ENCODE results near the gene GBP6.

DNA sequence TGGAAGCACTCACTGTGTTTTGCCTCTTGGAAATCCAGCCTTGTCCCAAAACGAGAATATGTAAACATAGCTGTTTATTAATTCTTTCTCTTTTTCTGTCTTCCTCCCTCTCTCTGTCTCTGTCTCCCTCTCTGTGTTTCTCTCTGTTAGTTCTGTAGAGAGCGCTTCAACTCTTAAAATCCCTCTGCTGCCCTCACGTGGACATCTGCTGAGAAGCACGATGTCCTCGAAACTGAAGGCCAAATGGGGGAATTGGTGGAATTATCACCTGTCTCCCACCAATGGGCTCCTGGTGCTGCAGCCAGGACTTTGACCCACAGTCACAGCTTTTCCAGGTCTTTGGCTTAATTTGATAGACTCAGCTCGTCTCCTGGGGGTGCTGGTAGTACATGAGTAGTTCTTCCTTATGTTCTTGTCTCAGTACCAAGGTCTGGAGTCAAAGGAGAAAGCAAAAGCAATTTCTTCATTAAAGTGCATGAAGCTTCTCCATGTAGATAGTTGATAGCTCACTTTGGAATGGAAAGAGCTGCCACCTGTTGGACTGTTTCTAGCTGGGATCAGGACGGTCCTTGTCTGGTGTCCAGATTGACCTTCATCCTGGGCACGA is 5.5 kb upstream of the GBP6 start:
- TF ChIP-seq, protein P1, sequence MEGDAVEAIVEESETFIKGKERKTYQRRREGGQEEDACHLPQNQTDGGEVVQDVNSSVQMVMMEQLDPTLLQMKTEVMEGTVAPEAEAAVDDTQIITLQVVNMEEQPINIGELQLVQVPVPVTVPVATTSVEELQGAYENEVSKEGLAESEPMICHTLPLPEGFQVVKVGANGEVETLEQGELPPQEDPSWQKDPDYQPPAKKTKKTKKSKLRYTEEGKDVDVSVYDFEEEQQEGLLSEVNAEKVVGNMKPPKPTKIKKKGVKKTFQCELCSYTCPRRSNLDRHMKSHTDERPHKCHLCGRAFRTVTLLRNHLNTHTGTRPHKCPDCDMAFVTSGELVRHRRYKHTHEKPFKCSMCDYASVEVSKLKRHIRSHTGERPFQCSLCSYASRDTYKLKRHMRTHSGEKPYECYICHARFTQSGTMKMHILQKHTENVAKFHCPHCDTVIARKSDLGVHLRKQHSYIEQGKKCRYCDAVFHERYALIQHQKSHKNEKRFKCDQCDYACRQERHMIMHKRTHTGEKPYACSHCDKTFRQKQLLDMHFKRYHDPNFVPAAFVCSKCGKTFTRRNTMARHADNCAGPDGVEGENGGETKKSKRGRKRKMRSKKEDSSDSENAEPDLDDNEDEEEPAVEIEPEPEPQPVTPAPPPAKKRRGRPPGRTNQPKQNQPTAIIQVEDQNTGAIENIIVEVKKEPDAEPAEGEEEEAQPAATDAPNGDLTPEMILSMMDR (conservative IDR thresholded peaks at IDR 0.05), result peak; percentile 89
- TF ChIP-seq EZH2 (IDR thresholded peaks at IDR 0.05; ENCODE audit: low read depth), result no peak
